ENCODE results near the gene FMN2.

- TF ChIP-seq, protein P1, sequence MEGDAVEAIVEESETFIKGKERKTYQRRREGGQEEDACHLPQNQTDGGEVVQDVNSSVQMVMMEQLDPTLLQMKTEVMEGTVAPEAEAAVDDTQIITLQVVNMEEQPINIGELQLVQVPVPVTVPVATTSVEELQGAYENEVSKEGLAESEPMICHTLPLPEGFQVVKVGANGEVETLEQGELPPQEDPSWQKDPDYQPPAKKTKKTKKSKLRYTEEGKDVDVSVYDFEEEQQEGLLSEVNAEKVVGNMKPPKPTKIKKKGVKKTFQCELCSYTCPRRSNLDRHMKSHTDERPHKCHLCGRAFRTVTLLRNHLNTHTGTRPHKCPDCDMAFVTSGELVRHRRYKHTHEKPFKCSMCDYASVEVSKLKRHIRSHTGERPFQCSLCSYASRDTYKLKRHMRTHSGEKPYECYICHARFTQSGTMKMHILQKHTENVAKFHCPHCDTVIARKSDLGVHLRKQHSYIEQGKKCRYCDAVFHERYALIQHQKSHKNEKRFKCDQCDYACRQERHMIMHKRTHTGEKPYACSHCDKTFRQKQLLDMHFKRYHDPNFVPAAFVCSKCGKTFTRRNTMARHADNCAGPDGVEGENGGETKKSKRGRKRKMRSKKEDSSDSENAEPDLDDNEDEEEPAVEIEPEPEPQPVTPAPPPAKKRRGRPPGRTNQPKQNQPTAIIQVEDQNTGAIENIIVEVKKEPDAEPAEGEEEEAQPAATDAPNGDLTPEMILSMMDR (IDR thresholded peaks at IDR 0.05): no peak
- no peak for TF ChIP-seq POLR2A (IDR thresholded peaks at IDR 0.05)
These were observed 182.9 kb downstream of the FMN2 start for GRCh38 chr1:240274569-240274968.
